Lower lobe of right lung (tissue), 2 donors: ENCODE results near the gene SLK. TPM values are rescaled to one million over a fixed set of nuclear protein-coding genes. Genes with fewer than 3 reads are reported as not detected.

ENCODE experiments used
- ATAC-seq, 2 donors: fragments of 200-7000 bp; cut with Tn5 transposase; one replicate each; pipeline ENCODE4 v1.9.1; 2020 to 2022; ENCODE audit warnings: mild to moderate bottlenecking in 2 of 2, moderate library complexity in 2 of 2
- DNase-seq: peaks from one replicate; pipeline ENCODE4 v3.0.0-alpha.2; 2020
- H3K27ac ChIP-seq: fragments of 200-600 bp; one replicate; pipeline ENCODE4 v1.8.0; 2022
- H3K27me3 ChIP-seq: fragments of 200-600 bp; one replicate; pipeline ENCODE4 v1.8.0; 2022; ENCODE audit warnings: low read depth
- H3K36me3 ChIP-seq: fragments of 200-600 bp; one replicate; pipeline ENCODE4 v1.8.0; 2022; ENCODE audit warnings: mild to moderate bottlenecking
- H3K4me1 ChIP-seq: fragments of 200-600 bp; one replicate; pipeline ENCODE4 v1.8.0; 2022
- H3K4me3 ChIP-seq: fragments of 200-600 bp; one replicate; pipeline ENCODE4 v1.8.0; 2022; ENCODE audit warnings: mild to moderate bottlenecking
- H3K9me3 ChIP-seq: fragments of 200-600 bp; one replicate; pipeline ENCODE4 v1.8.0; 2022
- CTCF ChIP-seq: fragments of 200-600 bp; IDR thresholded peaks from one replicate; pipeline ENCODE4 v1.8.0; 2022; ENCODE audit warnings: antibody characterized with exemption, mild to moderate bottlenecking
- intact Hi-C: fragments of 100-400 bp; cut with DNase I; formaldehyde crosslinking; loops from one replicate; pipeline ENCODE4 v1.11.0; 2022
- total RNA-seq: library from RNA; stranded (reverse); fragmentation: NEBNext Ultra II Directional; extraction: Animal tissue kit (Norgen Biotek cat#: 25700); gene quantifications from one replicate; pipeline ENCODE4 v1.2.1, GENCODE V29; 2021
- donor health status: DM: no; HTN: yes; CAD: no; lungs with severe emphysema.

The SLK gene
- total RNA-seq, 1 donor from 2014 or later, result 45.5 TPM

GRCh38 chr10:104054430-104054829, 87.5 kb downstream of the SLK start:
- Histone ChIP-seq H3K36me3 (no peaks in the 10 kb centered on the region), H3K4me1 (no peaks in the 10 kb centered on the region), H3K27me3 (no peaks in the 10 kb centered on the region), H3K27ac (no peak overlapping the region), H3K9me3 (no peaks in the 10 kb centered on the region), H3K4me3 (no peak overlapping the region)
- intact Hi-C loops, result no loop called here
- DNase-seq (no peak), ATAC-seq (no peak)
- TF ChIP-seq CTCF, result no peak

GRCh38 chr10:104056619-104057273, 89.8 kb downstream of the SLK start:
- no peak for DNase-seq
- intact Hi-C loops, result no loop called here
- H3K27ac ChIP-seq, result no peak overlapping the region
- H3K4me3 ChIP-seq, result no peak overlapping the region
- no peak for TF ChIP-seq CTCF
- no peaks in the 10 kb centered on the region for H3K9me3 ChIP-seq
- no peaks in the 10 kb centered on the region for H3K36me3 ChIP-seq
- ATAC-seq, result no peak
- H3K27me3 ChIP-seq, result no peaks in the 10 kb centered on the region
- no peaks in the 10 kb centered on the region for H3K4me1 ChIP-seq

- intact Hi-C loops, result no loop called here
- no peaks in the 10 kb centered on the region for H3K9me3 ChIP-seq
- TF ChIP-seq CTCF, result no peak
- no peak overlapping the region for H3K4me3 ChIP-seq
- H3K27ac ChIP-seq, result no peak overlapping the region
- H3K27me3 ChIP-seq, result no peaks in the 10 kb centered on the region
- H3K4me1 ChIP-seq, result no peaks in the 10 kb centered on the region
- no peaks in the 10 kb centered on the region for H3K36me3 ChIP-seq
- ATAC-seq (no peak), DNase-seq (no peak)
Measured at GRCh38 chr10:104057717-104058116, 90.8 kb downstream of the SLK start.

GRCh38 chr10:104059364-104059763, 92.4 kb downstream of the SLK start:
- Histone ChIP-seq H3K4me1 (no peaks in the 10 kb centered on the region), H3K27ac (no peak overlapping the region), H3K9me3 (no peaks in the 10 kb centered on the region), H3K27me3 (no peaks in the 10 kb centered on the region), H3K36me3 (no peaks in the 10 kb centered on the region), H3K4me3 (no peak overlapping the region)
- no peak for DNase-seq
- ATAC-seq, result no peak
- no peak for TF ChIP-seq CTCF
- intact Hi-C loops, result no loop called here

GRCh38 chr10:104061196-104061595, 94.3 kb downstream of the SLK start:
- Histone ChIP-seq H3K4me3 (no peak overlapping the region), H3K4me1 (no peaks in the 10 kb centered on the region), H3K36me3 (no peaks in the 10 kb centered on the region), H3K27me3 (no peaks in the 10 kb centered on the region), H3K9me3 (no peaks in the 10 kb centered on the region), H3K27ac (no peak overlapping the region)
- intact Hi-C loops, result no loop called here
- DNase-seq, result no peak
- no peak for ATAC-seq
- TF ChIP-seq CTCF, result no peak

- Histone ChIP-seq H3K27ac (no peak overlapping the region), H3K4me1 (no peaks in the 10 kb centered on the region), H3K9me3 (no peaks in the 10 kb centered on the region), H3K4me3 (no peak overlapping the region), H3K36me3 (no peaks in the 10 kb centered on the region), H3K27me3 (no peaks in the 10 kb centered on the region)
- intact Hi-C loops, result no loop called here
- TF ChIP-seq CTCF, result no peak
- ATAC-seq, result no peak
- DNase-seq, result no peak
Measured at GRCh38 chr10:104065748-104066147, 98.8 kb downstream of the SLK start.
